GF-D8 (cell line): ENCODE data around the gene SHMT2.

Experiments used
- DNase-seq: peaks from one replicate; lab custom pipeline; 2025; lab: John Stamatoyannopoulos, UW

Gene SHMT2

DNA sequence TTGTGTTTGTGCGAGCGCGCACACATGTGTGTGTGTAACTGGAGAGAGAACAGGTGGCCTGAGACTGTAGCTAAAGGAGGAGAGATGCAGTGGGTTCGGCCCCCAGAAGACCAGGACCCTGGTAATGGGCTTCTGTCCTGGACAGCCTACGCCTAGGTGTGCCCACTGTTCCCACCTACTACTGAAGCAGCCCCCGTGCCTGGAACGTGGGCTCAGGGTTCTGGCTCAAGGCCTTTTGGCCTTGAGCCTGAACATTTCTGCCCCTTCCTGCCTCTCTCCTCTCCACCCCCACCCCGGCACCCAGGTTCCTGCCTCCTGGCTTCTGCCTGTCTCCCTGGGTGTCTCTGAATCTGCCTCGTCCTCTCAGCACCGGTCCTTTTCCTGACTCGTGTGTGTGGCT lies 14.4 kb upstream of the SHMT2 start:
- no peak for DNase-seq

DNA sequence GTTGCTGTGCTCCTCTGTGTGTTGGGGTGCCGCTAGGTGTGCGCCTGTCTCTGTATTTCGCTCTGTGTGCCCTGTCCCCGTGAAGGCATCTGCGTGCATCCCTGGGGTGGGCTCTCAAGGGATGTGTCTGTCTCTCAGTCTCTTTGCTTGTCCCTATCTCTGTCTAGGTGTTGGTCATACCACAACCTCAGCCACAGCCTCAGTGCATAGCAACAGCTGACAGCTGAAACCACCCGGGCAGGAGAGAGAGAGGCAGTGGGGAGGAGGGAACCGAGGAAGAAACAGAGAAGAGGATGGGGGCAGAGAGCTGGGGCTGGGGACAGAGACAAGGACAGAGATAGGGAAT lies 13.9 kb upstream of the SHMT2 start:
- DNase-seq = no peak

DNA sequence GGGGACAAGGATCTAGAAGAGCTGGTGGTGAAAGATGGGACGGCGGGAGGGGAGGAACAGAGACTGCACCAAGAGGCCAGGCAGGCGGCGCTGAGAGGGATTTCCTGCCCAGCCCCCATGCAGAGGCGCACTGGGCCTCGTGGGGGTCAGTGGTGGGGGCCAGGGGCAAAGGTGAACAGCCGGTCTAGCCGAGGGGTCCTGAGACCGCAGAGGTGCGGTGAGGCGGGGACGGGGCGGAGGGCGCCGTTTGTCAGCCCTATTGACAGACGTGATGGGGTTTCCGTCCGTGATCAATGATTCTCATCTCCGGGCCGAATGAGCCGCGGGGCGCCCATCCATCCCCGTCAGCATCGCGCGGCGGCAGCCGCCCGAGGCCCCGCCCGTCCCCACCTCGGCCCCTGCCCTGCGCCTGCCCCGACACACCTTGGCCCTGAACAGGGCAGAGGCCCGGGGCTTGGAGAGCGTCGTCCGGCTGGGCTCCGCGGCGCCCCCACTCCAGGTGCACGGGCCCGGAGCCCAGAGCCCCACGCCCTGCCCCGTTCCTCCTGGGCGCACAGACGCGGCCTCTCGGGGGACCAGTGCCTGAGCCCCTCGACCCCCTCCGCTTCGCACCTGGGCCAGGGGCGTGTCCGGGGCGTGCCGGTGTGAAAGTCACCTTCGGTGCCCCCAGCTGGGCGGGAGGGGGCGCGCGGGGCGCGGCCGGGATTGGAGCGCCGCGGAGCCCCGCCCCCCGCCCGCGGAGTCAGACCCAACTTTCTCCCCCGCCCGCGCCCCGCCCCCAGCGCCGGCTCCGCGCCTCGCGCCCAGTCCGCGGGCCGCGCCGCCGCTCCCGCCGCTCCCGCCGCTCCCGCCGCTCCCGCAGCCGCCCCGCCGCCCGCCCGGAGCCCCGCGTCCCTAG lies 13.2 kb upstream of the SHMT2 start, which contains the start of gene NXPH4:
Gene NXPH4, plus strand, starts transcription at position 781 of the 898 bp plus-strand sequence. CDS start 176 bp downstream, outside the sequence.
- no peak for DNase-seq

DNA sequence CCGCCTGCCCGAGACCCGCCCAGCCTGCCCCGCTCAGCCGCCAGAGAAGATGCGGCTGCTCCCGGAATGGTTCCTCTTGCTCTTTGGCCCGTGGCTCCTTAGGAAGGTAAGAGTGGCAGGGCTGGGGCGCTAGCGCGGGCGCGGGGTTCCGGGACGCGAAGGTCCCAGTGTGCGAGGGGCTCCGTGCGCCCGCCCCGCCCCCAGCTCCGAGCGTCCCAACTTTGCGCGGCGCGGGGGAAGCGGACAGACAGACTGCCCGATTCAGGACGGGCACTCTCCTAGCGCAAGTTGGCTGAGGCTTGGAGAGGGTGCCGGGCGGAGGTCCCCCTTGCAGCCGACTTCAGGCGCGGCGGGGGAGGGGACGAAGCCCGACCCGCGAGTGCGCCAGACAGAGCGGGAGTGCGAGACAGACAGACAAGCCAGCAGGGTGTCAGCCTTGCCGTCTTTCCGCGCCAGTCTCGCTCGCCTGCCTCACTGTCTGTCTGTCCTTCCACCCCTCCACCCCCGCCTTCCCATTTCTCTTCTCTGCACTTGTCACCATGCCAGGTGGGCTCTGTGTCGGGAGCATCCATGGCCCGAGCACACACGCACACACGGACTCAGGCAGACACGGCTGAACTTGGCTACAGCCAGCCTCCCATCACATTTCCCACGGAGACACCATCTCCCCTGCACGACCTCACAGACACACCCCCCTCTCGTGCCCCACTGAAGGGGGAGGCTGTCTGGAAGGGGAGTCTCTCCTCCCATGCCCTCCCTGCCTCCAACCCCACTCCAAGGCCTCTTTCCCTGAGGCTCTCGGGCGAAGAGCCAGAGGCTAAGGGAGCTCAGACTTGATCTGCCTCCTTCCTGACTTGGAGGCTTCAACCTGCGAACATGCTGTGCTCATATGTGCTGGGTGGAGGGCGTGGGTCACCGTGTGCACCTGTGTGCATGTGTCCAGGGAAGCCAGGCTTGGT lies 12.3 kb upstream of the SHMT2 start:
- no peak for DNase-seq

DNA sequence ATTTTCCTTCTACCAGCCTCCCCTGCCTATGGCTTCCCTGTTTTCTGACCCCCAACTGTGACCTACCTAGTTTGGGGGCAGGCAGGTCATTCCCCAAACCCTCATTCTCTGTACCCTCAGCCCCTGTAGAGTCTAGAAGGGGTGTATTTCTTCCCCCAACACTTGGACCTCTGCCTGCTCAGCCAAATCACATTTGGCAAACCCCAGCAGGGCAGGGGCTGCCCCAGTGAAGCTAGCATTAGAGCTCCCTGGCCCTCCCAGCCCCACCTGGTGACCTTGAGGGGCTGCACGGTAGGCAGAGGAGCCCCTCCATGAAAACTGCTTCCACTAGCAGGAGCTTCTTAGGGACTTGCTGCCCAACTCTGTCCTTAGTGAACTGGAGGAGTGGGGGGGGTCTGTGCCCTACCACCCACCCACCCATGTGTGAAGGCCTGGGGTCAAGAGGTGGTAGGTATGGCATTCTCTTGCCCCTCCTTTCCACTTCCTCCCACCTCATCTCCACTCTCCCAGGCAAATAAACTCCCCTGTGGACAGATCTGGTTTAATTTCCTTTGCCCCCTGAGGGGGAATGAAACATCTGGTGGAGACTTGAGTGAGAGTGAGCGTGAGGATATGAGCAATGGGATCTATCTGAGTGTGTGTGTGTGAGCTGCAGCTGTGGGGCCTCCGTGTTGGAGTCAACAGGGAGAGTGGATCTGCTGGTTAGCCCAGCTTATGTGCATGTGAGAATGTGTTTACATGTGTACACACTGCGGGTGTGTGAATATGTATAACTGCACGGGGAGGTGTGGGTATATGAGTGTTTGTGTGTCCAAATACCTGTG lies 11.3 kb upstream of the SHMT2 start:
- DNase-seq = no peak

DNA sequence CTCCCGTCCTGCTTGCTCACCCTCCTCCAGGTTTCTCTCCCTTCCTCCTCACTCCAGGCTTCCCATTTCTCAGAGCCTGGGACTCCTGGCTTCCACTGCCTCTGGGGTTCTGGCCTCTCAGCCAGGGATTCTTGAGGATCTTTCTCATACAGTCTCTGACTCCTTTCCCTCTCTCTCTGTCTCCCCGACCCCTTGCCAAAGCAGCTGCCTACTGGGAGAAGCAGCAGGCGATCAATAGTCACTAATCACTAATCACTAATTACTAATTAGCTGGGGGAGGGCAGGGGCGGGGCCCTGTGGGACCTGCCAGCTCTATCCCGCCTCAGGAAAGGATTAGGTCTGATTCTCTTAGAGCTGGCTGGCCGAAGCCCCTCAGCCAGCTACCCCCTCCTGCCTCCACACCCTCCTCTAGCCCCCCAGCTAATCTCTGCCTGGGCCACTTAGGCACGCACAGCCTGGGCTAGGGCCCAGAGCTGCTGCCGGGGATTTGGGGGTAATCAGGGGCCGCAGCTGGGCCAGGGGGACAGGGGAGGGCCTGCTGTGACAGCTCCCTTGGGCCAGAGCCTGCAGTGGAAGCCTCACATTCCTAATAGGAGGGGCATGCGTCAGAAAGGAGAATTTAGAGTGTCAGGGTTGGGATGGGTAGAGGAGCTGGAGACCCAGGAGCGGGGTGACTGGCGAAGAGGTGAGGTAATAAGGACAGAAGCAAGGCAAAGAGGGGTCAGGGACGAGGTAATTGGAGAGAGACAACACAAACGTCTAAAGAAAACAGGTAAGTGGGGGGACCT lies 10.1 kb upstream of the SHMT2 start:
- DNase-seq = no peak

DNA sequence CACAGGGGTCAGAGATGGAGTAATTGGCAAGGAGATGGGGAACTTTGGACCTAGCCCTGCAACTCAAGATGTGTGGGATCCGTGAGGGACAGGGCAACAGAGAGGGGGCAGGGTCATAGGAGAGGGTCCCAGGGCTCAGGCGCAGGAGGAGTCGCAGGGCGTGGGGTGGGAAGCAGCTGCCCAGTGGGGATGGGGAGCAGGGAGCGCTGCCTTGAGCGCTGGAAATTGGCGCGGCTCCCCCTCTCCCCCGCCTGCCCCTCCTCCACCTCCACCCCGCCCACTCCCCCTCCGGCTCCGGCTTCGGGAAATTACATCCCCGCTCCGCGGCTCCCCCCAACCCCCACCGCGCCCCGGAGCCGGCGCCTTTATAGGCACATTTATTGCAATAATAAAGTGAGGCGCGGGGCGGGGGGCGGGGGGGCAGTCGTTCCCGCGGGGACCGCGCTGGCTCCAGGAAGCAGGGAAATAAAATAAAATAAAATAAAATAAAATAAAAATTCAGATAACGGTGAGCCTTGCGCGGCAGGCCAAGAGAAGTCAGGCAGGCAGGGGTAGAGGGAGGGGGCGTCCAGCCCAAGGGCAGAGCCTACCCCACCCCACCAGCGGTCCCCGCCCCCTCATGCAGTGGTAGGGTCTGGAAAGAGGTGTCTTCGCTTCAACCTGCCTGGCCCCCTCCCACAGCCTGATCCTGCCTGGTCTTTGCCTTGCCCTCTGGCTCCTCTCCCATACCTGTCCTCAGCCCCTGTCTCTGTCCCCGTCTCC lies 9.3 kb upstream of the SHMT2 start:
- DNase-seq = no peak

DNA sequence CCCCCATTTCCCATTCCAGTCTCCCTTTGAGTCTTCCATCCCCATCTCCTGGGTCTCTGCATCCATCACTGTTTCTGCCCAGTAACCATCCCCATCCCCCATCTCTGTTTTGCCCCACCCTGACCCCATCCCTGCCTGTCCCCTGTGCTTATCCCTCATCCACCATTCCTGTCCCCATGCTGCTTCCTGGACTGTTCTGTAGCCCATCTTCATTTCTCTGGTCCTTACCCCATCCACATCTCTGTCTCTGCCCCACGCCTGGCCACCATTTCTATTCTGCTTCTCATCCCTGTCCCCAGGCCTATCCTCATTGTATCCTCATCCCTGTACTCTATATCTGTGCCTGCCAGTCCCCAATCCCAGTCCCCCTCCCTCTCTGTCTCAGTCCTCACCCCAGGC lies 8.7 kb upstream of the SHMT2 start:
- DNase-seq = no peak

DNA sequence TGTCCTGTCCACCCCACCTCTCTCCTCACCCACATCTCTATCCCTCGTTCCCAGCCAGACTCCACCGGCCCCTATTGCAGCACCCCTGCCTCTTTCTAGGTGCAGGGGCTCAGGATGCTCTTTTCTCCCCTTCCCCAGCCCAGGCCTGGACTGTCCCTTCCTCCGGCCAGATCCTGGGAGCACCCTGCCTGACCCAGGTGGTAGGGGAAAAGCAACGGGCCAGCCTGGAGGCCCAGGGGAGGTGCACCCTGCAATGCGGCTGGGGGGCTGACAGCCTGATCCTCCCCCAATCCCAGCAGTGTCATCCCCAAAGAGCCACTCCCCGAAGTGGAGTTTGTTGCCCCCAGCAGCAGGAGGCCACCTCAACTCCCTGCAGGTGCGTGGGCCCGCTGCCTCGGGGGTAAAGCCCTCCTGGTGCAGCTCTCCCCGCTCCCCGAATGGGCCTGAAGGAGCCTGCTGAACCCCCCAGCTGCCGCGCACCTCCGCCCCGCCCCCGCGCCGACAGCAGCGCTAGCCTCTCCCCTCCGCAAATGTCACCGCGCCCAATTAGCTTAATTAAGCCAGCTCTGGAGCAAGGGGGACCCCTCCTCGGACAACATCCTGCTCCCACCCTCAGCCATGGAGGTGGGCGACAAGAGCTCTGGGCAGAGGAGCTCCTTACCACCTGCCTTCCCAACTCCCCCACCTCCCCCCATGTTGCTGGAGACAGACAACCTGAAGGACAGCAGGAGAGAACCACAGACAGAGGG lies 8.2 kb upstream of the SHMT2 start:
- no peak for DNase-seq

DNA sequence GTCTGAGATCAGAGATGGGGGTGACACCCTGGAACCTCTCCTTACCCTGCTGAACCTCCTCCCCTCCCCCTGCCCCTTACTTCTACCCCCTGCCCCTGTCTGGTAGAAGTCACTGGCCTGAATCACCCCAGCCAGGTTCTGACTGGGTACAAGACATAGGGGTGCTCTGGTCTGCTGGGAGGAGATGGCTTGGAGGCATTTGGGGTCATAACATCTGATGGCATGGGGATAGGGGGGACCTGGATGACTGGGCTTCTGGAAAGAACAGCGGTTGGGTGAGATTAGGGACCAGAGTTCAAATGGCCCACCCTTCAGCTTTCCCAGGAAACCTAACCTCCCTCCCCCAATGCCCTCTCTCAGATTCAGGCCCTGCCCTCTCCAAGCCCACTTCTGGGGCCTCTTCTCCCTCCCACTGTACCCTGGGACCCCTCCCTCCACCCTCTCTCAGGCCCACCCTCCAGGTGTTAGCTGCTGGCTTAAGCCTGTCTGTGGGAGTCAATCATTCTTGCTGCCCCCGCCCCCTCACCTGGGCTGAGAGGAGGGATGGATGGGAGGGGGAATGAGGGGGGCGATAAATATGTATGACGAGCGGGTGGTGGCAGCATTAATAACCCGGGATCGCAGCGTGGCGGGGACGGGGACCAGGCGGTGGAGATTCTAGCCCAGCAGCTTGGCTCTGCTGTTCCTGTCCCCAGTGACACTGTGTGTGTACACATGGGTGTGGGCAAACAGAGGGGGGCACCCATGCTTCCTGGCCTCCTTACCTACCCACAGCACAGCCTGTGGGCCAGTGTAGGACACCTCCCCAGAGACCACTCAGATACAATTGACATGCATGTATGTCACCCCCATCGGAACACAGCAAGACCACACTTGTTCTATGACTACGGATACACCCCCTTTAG lies 7.0 kb upstream of the SHMT2 start:
- no peak for DNase-seq

DNA sequence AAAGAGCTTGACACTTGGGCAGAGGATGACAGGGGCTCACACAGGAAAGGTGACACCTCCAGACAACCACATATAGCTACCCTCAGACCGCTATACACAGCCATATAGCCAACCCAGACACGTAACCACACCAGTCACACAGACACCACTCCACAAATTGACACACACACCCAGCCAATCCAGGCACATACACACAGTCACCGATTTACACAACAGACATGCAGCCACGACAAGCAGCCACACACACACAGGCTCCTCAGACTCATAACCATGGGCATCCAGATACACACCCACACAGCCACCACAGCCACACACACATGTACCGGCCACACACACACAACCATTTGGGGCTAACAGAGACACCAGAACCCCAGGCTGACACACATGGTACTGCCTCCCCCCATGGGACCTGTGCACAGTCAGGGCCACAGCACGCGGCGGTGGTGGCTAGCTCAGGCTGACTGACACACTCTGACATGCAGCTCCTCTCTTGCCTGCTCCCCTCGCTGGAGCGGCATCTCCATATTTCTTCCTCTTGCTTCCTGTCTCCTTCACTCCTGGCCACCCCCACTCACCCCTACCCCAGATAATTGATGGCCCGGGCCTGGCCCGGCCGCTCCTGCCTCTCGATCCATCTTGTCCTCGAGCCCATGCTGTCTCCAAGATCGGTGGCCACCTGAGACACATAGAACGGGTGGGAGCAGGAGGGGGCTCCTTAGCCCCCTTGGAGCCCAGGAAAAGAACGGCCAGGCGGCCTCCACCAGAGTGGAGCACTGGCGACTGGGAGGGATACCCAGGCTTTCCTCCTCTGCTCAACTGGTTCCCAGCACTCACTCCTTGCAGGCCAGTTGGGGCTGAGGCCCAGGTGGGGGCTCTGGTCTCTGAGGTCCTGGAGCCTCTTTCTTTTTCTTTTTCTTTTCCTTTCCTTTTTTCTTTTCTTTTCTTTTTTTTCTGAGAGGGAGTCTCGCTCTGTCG lies 6.0 kb upstream of the SHMT2 start:
- no peak for DNase-seq

DNA sequence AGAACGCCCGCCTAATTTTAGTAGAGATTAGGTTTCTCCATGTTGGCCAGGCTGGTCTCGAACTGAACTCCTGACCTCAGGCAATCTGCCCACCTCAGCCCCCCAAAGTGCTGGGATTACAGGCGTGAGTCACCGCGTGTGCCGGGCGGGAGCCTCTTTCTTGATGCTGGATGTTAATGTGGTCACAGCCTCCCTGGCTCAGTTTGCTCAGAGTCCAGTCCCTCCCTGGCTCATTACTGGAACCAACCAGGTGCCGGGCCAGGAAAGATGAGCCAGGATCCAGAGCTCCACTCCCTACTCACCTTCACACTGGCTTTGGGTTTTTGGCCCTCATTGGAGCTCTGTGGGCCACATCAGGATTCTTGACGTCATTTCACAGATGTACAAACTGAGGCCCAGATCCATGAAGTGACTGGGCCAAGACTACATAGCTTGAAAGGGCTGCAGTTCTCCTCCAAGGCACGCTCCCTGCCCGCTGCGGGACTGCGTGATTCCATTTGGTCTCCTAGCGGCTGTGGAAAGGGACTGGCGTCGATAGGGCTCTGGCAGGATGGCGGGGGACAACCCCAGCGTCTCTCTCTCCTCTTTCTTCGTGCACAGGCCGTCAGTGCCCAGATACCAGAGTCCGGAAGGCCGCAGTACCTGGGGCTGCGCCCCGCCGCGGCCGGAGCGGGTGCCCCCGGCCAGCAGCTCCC lies 5.1 kb upstream of the SHMT2 start:
- DNase-seq = no peak

DNA sequence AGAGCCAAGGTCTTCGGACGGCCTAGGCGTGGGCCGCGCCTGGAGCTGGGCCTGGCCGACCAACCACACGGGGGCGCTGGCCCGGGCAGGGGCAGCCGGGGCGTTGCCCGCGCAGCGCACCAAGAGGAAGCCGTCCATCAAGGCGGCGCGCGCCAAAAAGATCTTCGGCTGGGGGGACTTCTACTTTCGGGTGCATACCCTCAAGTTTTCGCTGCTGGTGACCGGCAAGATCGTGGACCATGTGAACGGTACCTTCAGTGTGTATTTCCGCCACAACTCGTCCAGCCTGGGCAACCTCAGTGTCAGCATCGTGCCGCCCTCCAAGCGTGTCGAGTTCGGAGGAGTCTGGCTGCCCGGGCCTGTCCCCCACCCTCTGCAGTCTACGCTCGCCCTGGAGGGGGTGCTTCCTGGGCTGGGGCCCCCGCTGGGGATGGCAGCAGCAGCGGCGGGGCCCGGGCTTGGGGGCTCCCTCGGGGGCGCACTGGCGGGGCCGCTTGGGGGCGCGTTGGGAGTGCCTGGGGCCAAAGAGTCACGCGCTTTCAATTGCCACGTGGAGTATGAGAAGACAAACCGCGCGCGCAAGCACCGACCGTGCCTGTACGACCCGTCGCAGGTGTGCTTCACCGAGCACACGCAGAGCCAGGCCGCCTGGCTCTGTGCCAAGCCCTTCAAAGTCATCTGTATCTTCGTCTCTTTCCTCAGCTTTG lies 4.4 kb upstream of the SHMT2 start:
- no peak for DNase-seq

DNA sequence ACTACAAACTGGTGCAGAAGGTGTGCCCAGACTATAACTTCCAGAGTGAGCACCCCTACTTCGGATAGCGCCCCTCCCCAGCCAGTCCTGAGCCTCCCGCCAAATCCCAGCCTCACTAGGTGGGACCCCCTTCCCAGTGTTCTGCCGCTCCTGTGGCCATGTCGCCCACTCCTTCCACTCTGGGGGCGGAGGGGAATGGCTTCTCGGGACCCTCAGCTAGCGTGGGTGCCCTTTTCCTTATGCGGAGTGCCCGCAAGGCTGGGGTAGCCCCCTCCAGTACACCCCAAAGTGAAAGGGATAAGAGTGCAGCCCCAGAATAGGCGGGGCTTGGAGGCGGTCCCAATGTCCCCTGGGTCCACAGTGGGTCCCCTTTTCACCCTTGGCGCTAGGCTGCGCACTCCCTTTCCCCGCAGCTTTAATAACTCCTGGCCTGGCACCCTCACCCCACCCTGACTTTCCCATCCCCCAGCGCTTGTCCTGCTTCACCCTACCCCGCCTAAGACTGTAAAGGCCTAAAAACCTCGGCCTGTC lies 3.8 kb upstream of the SHMT2 start:
- DNase-seq = no peak

DNA sequence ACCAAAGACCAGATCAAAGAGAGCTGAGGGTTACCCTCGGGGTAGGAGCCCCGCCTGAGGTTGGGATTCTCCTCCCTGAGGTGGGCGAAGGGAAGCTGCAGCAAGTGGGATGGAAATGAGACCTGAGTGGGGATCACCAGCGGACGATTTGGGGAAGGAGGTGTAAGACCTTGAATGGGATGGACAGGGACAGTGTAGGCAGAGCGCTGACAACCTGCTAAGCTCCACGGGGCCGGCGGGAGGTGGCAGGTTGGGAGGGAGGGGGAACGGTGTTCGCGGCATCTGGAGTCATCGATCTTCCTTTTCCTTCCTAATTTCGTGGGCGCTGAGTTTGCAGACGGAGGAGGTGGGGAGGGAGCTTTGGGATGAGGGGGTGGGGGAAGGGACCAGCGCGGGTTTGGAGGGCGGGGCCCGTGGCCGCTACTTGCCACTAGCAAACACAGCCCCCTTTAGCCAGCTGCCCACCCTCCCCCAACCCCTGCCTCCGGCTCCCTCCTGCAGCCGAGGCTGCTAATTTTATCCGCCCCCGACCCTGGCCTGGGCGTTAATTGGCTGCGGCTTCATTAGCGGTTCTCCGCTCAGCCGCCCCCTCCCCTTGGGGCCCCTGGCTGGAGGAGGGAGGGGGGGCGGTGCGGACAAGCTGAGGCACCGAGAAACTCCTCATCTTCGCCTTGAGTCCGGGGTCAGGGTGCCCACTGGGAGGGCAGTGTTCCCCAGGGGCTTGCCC lies 2.8 kb upstream of the SHMT2 start:
- no peak for DNase-seq
